IPS-15b (cell line): ENCODE data around the gene SNPH.

ENCODE experiments used
- H3K27me3 ChIP-seq: one replicate; pipeline ENCODE4 v1.6.1; 2013; ENCODE audit warnings: low read length; ENCODE audit not compliant: control insufficient read depth, insufficient read depth
- H3K36me3 ChIP-seq: one replicate; pipeline ENCODE4 v1.6.1; 2013; ENCODE audit warnings: low read length; ENCODE audit not compliant: control insufficient read depth, insufficient read depth
- H3K4me1 ChIP-seq: one replicate; pipeline ENCODE4 v1.6.1; 2013; ENCODE audit warnings: mild to moderate bottlenecking, low read length; ENCODE audit not compliant: control insufficient read depth, insufficient read depth
- H3K4me3 ChIP-seq: one replicate; pipeline ENCODE4 v1.5.1; 2013; ENCODE audit warnings: low read depth, low read length
- H3K9ac ChIP-seq: one replicate; pipeline ENCODE4 v1.6.1; 2013; ENCODE audit warnings: low read depth, mild to moderate bottlenecking, low read length
- H3K9me3 ChIP-seq: one replicate; pipeline ENCODE4 v1.6.1; 2013; ENCODE audit warnings: mild to moderate bottlenecking, low read length; ENCODE audit not compliant: control insufficient read depth, insufficient read depth

SNPH gene

GRCh38 chr20:1304710-1305515 is 38.8 kb downstream of the SNPH start:
- Histone ChIP-seq H3K4me1 (no peaks in the 10 kb centered on the region), H3K4me3 (no peak overlapping the region), H3K9me3 (no peaks in the 10 kb centered on the region), H3K9ac (no peak overlapping the region), H3K27me3 (no peaks in the 10 kb centered on the region), H3K36me3 (no peaks in the 10 kb centered on the region)

DNA sequence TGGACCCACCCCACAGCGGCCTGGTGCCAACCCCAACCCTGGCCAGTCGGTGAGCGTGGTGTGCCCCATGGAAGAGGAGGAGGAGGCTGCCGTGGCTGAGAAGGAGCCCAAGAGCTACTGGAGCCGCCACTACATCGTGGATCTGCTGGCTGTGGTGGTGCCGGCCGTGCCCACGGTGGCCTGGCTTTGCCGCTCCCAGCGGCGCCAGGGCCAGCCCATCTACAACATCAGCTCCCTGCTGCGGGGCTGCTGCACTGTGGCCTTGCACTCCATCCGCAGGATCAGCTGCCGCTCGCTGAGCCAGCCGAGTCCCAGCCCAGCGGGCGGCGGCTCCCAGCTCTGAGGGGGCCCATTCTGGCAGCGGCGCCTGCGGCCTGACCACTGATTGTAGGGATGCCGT is 39.6 kb downstream of the SNPH start:
- no peaks in the 10 kb centered on the region for H3K27me3 ChIP-seq
- no peaks in the 10 kb centered on the region for H3K4me1 ChIP-seq
- H3K36me3 ChIP-seq: no peaks in the 10 kb centered on the region
- H3K9ac ChIP-seq: no peak overlapping the region
- H3K9me3 ChIP-seq: no peaks in the 10 kb centered on the region
- no peak overlapping the region for H3K4me3 ChIP-seq

DNA sequence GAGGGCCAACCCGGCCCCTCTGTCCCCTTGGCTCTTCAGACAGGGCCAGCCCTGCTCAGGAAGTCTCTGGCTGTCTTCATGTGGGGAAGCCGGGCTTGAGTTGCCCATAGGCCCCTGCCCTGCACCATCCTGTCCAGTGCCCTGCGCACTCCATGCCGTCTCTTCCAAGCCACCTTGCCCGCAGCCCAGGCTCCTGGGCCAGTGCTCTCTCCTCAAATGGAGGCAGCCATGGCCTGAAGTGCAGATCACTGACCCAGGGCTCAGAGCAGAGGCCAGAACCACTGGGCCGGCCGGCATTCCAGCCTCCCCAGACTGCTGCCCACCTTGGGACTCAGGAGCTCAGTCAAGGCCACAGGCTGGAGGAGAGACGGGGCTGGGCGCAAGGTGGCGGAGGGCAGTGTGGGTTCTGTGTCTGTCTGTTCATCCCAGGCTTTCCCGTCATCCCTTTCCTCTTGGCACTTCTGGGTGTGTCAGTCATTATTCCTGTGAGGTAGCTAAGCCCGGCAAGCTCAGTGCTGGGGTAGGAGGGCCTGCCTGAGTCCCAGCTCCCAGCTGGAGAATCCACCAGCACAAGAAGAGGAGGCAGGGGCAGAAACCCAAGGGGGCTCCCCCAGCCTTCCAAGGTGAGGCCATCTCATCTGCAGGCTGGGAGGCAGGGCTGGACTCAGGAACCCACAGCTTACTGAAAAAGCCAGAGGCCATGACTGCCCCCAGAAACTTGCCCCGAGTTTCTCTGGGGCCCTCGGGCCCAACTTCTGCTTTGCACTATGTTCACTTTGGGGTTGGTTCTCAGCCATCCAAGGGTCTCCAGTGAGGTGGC is 40.4 kb downstream of the SNPH start:
- Histone ChIP-seq H3K27me3 (no peaks in the 10 kb centered on the region), H3K9ac (no peak overlapping the region), H3K4me1 (no peaks in the 10 kb centered on the region), H3K4me3 (no peak overlapping the region), H3K36me3 (no peaks in the 10 kb centered on the region), H3K9me3 (no peaks in the 10 kb centered on the region)

DNA sequence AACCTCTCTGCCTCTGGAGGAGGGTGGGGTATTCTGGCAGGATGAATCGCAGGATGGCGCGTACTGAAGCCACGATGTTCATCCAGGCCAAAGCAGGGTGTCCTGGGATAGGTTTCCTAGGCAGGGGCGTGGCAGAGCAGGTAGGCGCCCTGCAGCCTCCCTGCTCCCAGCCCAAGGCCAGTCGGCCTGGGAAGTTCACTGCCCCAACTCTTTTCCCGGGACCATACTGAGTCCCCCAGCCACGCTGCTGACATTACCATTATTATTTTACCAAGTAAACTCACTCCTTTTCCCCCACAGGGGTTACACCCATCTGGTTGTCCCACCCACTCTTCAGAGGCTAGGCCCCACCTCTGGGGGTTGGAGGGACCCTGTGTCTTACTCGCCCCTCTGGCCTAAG is 41.1 kb downstream of the SNPH start:
- H3K4me1 ChIP-seq: no peaks in the 10 kb centered on the region
- H3K36me3 ChIP-seq: no peaks in the 10 kb centered on the region
- H3K9ac ChIP-seq: no peak overlapping the region
- no peak overlapping the region for H3K4me3 ChIP-seq
- H3K27me3 ChIP-seq: peaks cover 2% of the 10 kb centered on the region
- H3K9me3 ChIP-seq: no peaks in the 10 kb centered on the region

DNA sequence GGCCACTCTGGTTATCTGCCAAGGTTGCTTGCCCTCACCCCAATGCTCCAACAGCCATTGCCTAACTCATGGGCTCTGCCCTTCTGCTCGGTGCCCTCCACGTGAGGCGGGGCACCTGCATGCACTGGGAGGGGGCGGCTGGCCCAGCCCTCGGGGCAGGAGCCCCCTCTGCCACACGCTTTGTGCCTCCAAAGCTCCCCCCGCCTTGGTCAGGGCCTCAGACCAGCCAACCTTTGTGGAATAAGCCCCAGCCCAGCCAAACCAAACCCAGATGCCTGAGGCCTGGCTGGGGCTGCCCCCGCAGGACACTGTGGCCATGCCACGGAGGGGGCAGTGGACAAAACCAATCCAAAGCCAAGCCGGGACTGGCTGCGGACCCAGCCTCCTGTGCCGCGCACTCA is 41.5 kb downstream of the SNPH start:
- H3K9me3 ChIP-seq: no peaks in the 10 kb centered on the region
- no peak overlapping the region for H3K4me3 ChIP-seq
- H3K27me3 ChIP-seq: peaks cover 6% of the 10 kb centered on the region
- no peak overlapping the region for H3K9ac ChIP-seq
- no peaks in the 10 kb centered on the region for H3K4me1 ChIP-seq
- H3K36me3 ChIP-seq: no peaks in the 10 kb centered on the region

GRCh38 chr20:1308067-1308701 is 42.1 kb downstream of the SNPH start:
- Histone ChIP-seq H3K36me3 (no peaks in the 10 kb centered on the region), H3K4me3 (no peak overlapping the region), H3K27me3 (peaks cover 9% of the 10 kb centered on the region), H3K9me3 (no peaks in the 10 kb centered on the region), H3K4me1 (no peaks in the 10 kb centered on the region), H3K9ac (no peak overlapping the region)

- peaks cover 9% of the 10 kb centered on the region for H3K27me3 ChIP-seq
- no peaks in the 10 kb centered on the region for H3K4me1 ChIP-seq
- H3K4me3 ChIP-seq: no peak overlapping the region
- no peaks in the 10 kb centered on the region for H3K36me3 ChIP-seq
- H3K9me3 ChIP-seq: no peaks in the 10 kb centered on the region
- no peak overlapping the region for H3K9ac ChIP-seq
Observed at GRCh38 chr20:1308702-1309095, 42.6 kb downstream of the SNPH start.

GRCh38 chr20:1309439-1309847 is 43.3 kb downstream of the SNPH start:
- H3K9ac ChIP-seq: no peak overlapping the region
- no peaks in the 10 kb centered on the region for H3K9me3 ChIP-seq
- no peaks in the 10 kb centered on the region for H3K36me3 ChIP-seq
- H3K27me3 ChIP-seq: peaks cover 9% of the 10 kb centered on the region
- no peaks in the 10 kb centered on the region for H3K4me1 ChIP-seq
- H3K4me3 ChIP-seq: no peak overlapping the region

DNA sequence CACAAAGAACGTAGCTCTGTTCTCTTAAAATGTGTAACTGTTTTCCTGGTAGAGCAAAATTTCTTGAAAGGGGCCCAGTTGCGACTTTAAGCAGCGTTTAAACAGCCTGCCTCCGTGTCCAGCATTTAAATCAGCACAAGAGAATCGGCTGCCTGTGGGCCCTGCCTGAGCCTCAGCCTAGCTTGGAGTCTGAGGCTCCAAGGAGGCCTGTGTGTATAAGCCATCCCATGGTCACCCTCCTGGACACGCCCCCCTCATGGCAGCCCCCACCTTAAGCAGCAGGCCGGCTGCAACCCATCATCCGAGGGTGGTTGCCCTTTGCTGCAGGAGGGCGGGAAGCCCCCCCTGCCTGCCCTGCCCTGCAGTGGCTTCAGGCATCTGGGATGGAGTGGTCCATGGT is 44.0 kb downstream of the SNPH start:
- Histone ChIP-seq H3K9me3 (no peaks in the 10 kb centered on the region), H3K27me3 (peaks cover 9% of the 10 kb centered on the region), H3K4me3 (no peak overlapping the region), H3K4me1 (no peaks in the 10 kb centered on the region), H3K36me3 (no peaks in the 10 kb centered on the region), H3K9ac (no peak overlapping the region)

GRCh38 chr20:1310506-1311190 is 44.6 kb downstream of the SNPH start:
- Histone ChIP-seq H3K27me3 (peaks cover 9% of the 10 kb centered on the region), H3K9ac (no peak overlapping the region), H3K4me3 (no peak overlapping the region), H3K4me1 (no peaks in the 10 kb centered on the region), H3K36me3 (no peaks in the 10 kb centered on the region), H3K9me3 (no peaks in the 10 kb centered on the region)

DNA sequence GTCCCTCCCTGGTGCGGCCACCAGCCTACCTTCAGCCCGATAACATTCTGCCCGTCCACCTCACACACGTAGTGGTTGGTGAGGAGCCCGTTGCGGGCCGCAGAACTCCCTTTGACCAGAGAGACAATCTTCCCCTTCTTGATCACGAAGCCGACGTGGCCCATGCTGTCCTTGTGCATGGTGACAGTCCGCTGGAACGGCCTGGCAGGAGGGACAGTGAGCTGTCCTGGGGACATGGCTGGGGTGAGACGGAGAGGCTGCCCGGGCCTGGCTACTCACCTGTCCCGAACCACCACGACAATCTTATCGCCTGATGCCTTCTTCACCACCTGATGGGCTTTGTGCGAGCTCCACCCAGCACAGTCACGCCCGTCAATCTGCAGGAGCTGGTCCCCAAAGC is 46.2 kb downstream of the SNPH start:
- Histone ChIP-seq H3K9ac (no peak overlapping the region), H3K36me3 (no peaks in the 10 kb centered on the region), H3K4me3 (no peak overlapping the region), H3K9me3 (no peaks in the 10 kb centered on the region), H3K27me3 (peaks cover 9% of the 10 kb centered on the region), H3K4me1 (no peaks in the 10 kb centered on the region)
